HG03135 (cell line): Measurements from ENCODE around the gene KRTAP17-1.
"Not testable (repeated sequence)": the region's sequence is repeated elsewhere in the genome, so short reads cannot be mapped to it uniquely, and the experiment has no call there.

ENCODE experiments used
- ATAC-seq: cut with Tn5 transposase; IDR thresholded peaks from one replicate; pipeline ENCODE4 v1.9.1; 2021; ENCODE audit warnings: mild to moderate bottlenecking, moderate library complexity; ENCODE audit not compliant: unreplicated experiment

KRTAP17-1 gene

GRCh38 chr17:41307647-41308046 is 7.9 kb downstream of the KRTAP17-1 start:
- no peak for ATAC-seq

- no peak for ATAC-seq
Measured at GRCh38 chr17:41304091-41304490, 11.4 kb downstream of the KRTAP17-1 start.

GRCh38 chr17:41302981-41303380 is 12.5 kb downstream of the KRTAP17-1 start:
- no peak for ATAC-seq

GRCh38 chr17:41301916-41302901 is 13.3 kb downstream of the KRTAP17-1 start, which contains the start of gene KRTAP29-1:
Gene KRTAP29-1 (minus strand): TSS chr17:41302851. CDS start chr17:41302851, 0 bp downstream.
- ATAC-seq: no peak

GRCh38 chr17:41301204-41301790 is 14.2 kb downstream of the KRTAP17-1 start:
- ATAC-seq: no peak

GRCh38 chr17:41298458-41299135 is 16.9 kb downstream of the KRTAP17-1 start:
- ATAC-seq: no peak

GRCh38 chr17:41296846-41297245 is 18.7 kb downstream of the KRTAP17-1 start:
- ATAC-seq: no peak

GRCh38 chr17:41294016-41294415 is 21.5 kb downstream of the KRTAP17-1 start:
- no peak for ATAC-seq

- ATAC-seq: no peak
Measured at GRCh38 chr17:41287050-41287449, 28.5 kb downstream of the KRTAP17-1 start.

GRCh38 chr17:41284546-41284945 is 31.0 kb downstream of the KRTAP17-1 start:
- no peak for ATAC-seq

GRCh38 chr17:41284043-41284442 is 31.5 kb downstream of the KRTAP17-1 start:
- no peak for ATAC-seq

GRCh38 chr17:41278176-41278955 is 37.1 kb downstream of the KRTAP17-1 start:
- no peak for ATAC-seq

- not testable (repeated sequence) for ATAC-seq
Measured at GRCh38 chr17:41275648-41276190, 39.8 kb downstream of the KRTAP17-1 start, which contains the start of gene KRTAP9-7. Gene KRTAP9-7 (plus strand): TSS chr17:41275698. CDS start chr17:41275698, 0 bp downstream.

GRCh38 chr17:41271858-41272257 is 43.7 kb downstream of the KRTAP17-1 start:
- ATAC-seq: no peak

GRCh38 chr17:41271323-41271722 is 44.2 kb downstream of the KRTAP17-1 start:
- ATAC-seq: not testable (repeated sequence)

- ATAC-seq: no peak
Measured at GRCh38 chr17:41267711-41268110, 47.8 kb downstream of the KRTAP17-1 start.

- ATAC-seq: no peak
Measured at GRCh38 chr17:41265078-41265477, 50.4 kb downstream of the KRTAP17-1 start, which contains the start of gene KRTAP9-6. Gene KRTAP9-6 (plus strand): TSS chr17:41265378. CDS start chr17:41265378, 0 bp downstream.
